Measurements from ENCODE around the gene CD28. TPM values are rescaled to one million over a fixed set of nuclear protein-coding genes. Genes with fewer than 3 reads are reported as not detected.

Gene CD28
- total RNA-seq, 1 donor from 2014 or later: 0.92 TPM

DNA sequence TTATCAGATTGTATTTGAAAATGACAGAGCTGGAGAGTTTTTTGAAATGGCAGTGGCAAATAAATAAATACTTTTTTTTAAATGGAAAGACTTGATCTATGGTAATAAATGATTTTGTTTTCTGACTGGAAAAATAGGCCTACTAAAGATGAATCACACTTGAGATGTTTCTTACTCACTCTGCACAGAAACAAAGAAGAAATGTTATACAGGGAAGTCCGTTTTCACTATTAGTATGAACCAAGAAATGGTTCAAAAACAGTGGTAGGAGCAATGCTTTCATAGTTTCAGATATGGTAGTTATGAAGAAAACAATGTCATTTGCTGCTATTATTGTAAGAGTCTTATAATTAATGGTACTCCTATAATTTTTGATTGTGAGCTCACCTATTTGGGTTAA is 30.9 kb downstream of the CD28 start:
- intact Hi-C loops (cut with micrococcal nuclease): no loop called here
- ATAC-seq (no peak), DNase-seq (no peak)

DNA sequence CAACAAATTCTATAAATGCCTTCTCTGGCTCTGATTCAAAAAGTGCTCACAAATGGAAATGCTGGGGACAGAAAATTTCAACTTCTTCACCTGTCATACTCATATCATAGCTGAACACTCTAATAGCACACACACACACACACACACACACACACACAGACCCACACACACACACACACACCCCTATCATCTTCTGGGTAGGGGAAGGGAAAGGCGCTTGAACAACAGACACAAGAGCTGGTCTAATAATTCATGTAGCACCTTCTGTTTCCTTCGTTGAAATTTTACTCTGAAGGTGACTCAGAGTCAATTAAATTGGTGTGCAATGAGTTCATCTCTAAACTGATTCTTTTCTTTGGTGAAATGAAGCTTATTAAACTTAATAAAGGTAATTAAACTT is 32.9 kb downstream of the CD28 start:
- intact Hi-C loops (cut with micrococcal nuclease): no loop called here
- no peak for DNase-seq
- ATAC-seq: no peak

GRCh38 chr2:203740871-203741281 is 34.4 kb downstream of the CD28 start:
- ATAC-seq (no peak), DNase-seq (no peak)
- intact Hi-C loops (cut with micrococcal nuclease): no loop called here

GRCh38 chr2:203741566-203741965 is 35.1 kb downstream of the CD28 start:
- intact Hi-C loops (cut with micrococcal nuclease): no loop called here
- DNase-seq (no peak), ATAC-seq (no peak)

DNA sequence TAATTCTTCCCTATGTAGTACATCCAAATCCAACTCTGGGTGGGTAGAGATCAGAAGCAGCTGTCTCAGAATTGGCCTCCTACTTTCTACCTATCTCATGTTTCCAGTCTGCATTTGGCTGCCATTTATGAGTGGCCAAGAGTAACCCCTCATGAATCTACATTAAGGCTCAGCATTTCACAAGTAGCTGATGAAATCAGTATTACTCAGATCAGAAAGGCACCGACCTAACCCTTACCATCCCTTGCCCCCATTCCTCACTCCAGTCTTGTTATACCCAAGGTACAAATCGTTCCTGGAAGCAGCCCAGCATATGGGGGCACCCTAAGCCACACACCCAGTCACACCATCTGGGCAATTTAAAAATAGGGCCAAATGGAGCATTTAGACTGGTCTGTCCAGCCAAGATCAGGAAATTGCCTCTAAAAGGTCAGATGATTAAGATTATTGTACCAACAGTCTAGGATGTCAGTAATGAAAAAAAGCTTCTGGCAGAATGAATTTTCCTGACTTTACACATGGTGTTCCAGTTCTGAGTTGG is 37.1 kb downstream of the CD28 start:
- intact Hi-C loops (cut with micrococcal nuclease): no loop called here
- ATAC-seq: peak; percentile 28
- no peak for DNase-seq

DNA sequence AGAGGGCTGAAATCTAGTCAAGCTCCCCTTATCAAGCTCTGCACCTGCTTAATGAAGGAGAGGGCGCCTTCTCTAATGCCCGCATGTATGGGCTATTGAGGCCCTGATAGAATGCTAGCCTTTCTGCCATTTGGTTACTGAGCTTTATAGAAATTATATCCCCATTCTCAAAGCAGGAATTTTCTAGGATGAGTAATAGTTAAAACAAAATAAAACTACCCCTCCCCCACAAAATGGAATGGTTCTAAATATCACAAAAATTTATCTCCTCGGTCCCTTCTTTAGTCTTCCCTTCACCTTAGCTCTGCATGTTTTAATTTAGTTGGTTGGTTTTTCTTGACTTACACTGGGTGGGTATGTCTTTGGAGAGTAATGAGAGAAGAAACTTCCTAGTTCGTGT is 37.7 kb downstream of the CD28 start:
- intact Hi-C loops (cut with micrococcal nuclease): no loop called here
- DNase-seq (no peak), ATAC-seq (no peak)

GRCh38 chr2:203745267-203745666 is 38.8 kb downstream of the CD28 start:
- ATAC-seq (no peak), DNase-seq (no peak)
- intact Hi-C loops (cut with micrococcal nuclease): no loop called here

DNA sequence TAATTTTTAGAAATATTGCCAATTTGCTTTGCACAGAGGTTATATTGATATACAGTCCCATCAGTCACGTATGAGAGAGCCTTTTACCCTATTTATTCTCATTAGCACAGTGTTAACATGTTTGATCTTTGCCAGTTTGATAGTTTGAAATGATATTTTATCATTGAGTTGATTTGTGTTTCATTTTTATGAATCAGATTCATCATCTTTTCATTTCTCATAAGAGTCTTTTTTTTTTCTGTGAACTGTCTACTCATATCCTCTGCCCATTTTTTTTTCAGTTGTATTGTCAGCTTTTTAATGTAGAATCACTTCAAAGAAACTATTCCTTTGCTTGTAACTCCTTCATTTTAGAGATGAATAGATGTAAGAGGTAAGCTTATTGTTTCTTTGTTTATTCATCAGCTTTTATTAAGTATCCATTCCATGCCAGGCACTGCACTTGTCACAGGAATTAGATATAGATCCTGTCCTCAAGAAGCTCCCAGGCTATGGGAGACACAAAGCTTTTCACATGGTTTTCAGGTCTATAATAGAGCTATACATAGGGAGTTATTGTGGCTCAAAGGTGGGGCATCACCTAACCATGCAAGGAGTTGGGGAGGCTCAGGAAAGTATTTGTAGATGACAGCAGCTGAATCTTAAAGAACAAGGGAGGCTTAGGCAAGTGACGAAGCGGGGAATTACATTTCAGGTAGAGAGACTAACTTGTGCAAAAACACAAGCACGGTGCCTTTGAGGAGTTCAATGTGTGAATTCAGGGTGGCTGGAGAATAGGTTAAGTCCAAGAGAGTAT is 42.1 kb downstream of the CD28 start:
- intact Hi-C loops (cut with micrococcal nuclease): no loop called here
- ATAC-seq: no peak
- no peak for DNase-seq

DNA sequence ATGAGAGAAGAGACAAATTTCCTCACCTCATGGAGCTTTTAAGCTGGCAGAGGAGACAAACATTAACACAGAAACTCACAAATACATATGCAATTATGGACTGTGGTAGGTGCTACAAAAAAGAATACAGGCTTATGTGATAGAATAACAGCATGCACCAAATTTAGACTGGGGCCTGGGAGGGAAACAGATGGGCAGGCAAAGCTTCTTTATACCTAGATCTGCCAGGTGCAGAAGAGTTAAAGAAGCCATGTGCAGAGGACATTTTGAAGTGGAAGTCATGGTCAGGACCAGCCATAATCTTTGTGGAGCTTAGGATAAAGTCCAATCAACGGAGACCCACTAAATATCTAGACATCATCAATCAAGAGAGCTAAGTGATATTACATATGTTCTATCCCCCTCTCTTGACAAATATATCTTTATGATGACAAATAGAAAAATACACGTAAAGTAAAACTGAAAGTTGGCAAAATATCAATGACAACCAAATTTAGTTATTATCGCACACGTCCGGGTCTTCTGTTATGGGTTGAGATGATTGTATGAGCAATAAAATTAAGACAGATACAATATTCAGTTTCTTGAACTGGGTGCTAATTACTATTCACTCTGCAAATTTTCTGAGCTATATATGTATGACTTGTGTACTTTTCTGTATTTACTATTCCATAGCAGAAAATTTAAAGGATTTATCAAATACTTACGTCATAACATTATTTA is 44.1 kb downstream of the CD28 start:
- no peak for DNase-seq
- intact Hi-C loops (cut with micrococcal nuclease): no loop called here
- ATAC-seq: no peak

DNA sequence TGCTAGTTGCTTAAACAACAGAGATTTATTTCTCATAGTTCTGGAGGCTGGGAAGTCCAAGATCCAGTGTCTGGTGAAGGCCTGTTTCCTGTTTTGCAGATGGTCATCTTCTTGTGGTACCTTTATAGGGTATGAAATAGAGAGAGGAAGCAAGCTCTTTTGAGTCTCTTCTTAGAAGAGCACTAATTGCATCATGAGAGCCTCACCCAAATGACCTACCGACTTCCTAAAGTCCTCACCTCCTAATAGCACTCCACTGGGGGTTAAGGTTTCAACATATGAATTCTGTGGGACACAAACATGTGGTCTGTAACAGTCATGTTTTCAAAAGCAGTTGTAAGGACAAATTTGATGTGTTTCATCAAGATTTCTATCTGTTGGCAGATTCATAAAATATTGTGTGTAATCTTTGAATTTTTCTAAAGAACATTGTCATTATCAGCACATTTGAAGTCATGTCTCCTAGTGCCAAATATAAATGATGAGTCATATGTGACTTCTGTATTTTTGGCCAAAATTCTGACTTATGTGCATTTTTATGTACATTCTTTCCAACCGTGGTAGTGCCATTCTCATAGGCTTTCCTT is 45.3 kb downstream of the CD28 start:
- intact Hi-C loops (cut with micrococcal nuclease): no loop called here
- ATAC-seq: no peak
- no peak for DNase-seq

DNA sequence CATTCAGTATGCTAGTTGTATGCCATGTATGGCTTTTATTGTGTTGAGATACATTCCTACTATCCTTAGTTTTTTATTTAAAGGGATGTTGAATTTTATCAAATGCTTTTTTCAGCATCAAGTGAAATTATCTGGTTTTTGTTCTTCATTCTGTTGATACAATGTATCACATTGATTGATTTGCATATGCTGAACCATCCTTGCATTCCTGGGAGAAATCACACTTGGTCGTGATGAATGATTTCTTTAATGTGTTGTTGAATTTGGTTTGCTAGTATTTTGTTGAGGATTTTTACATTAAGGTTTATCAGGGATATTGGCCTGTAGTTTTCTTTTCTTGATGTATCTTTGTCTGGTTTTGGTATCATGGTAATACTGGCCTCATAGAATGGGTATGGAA is 49.7 kb downstream of the CD28 start:
- intact Hi-C loops (cut with micrococcal nuclease): no loop called here
- ATAC-seq: no peak
- no peak for DNase-seq

DNA sequence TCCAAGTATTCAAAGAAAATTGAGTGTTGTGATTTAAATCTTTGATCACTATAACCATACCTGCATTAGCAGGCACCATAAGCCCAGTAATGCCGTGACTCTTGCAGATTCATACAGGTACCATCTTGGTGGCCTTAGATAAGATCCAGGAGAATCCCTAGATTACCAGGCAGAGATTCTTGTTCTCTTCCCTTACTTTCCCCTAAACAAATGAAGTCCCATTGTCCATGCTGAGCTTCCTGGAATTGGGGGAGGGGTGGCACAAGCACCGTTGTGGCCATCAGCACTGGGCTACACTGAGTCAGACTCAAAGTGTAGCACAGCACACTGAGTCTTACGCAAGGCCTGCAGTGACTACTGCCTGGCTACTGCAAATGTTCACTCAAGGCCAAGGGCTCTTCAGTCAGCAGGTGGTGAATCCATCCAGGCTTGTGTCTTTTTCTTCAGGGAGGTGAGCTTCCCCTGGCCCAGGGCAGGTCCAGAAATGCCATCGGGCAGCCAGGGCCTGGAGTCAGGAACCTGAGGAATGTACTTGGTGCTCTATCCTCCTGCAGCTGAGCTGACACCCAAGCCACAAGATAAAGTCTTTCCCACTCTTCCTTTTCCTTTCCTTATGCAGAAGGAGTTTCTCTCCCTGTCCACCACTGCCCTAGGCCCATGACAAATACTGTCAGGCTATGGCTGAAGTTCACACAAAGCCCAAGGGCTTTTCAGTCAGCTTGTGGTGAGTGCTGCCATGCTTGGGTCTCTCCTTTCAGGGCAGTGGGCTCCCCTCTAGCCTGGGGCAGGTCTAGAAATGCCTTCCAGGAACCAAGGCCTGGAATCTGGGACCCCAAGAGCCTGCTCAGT is 52.6 kb downstream of the CD28 start:
- DNase-seq: no peak
- no peak for ATAC-seq
- intact Hi-C loops (cut with micrococcal nuclease): no loop called here

DNA sequence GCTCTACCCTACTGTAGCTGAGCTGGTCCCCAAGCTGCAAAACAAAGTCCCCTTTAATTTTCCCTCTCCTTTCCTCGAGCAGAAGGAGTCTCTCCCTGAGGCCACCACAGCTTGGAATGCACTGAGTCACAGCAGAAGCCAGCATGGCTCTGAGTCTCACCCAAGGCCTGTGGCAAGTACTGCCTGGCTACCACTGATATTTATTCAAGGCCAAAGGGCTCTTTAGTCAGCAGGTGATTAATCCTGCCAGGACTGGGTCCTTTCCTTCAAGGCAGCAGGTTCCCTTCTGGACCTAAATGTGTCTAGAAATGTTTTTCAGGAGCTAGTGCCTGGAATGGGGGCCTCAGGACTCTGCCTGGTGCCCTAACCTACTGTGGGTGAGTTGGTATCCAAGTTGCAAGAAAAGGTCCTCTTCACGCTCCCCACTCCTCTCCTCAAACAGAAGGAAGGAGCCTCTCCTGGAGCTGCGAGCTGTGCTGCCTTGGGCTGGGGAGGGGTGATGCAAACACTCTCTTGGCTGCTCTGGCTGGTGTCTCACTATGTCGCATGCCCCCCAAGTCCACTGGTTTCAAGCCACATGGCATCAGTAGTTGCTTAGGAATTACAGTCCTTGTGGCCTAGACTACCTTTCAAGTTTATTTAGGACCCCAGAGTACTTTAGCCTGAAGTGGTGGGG is 53.4 kb downstream of the CD28 start:
- DNase-seq (no peak), ATAC-seq (no peak)
- intact Hi-C loops (cut with micrococcal nuclease): no loop called here

DNA sequence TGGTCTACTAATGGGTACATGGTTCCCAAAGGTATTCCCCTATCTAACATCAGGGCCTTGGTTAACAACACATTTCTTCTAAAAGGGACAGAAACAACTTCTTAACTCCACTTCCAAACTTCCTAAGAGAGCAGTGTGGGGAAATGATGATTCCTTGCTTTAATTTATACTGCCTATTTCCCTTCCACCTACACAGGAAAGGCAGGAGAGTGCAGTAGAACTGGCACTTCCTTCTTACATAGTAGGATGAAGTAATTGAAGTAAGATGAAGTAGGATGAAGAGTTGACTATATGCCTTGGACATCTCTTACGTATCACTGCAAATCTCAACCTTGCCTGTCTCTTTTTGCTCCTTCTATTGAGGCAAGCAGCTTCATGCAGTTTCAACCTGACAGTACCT is 54.7 kb downstream of the CD28 start:
- DNase-seq: no peak
- intact Hi-C loops (cut with micrococcal nuclease): no loop called here
- no peak for ATAC-seq

GRCh38 chr2:203763241-203763937 is 57.0 kb downstream of the CD28 start:
- DNase-seq (no peak), ATAC-seq (no peak)

DNA sequence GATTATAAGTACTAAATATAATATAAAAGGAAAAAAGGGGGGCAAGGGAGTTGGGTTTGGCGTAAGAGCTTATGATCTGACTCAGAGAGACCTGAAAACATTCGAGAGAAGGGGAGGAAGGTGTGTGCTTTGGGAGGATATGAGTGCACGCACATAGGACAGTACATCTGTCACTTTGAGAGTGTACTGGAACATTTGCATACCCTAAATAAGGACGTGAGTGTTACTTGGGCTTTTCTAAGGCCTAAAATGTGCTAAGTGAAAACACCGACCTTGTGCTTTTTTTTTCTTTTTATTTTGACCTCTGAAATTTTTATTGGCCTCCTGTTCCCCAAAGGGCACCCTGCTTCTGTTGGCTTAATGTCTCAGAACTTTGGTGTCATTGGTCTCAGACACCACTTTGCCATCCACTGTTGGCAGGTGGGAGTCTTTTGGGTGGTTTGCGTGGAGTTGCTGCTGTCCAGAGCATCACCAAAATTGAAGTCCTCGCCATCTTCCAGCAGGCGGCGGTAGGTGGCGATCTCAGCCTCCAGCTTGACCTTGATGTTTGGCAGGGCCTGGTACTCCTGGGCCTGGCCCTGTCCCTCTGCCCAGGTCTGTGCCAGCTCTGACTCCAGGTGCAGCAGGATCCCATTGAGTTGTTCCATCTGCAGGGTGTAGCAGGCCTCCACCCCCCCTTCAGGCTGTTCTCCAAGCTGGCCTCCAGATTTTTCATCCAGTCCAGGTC is 57.7 kb downstream of the CD28 start:
- ATAC-seq (no peak), DNase-seq (no peak)
- intact Hi-C loops (cut with micrococcal nuclease): no loop called here

More at GRCh38 chr2:203763241-203763937, 57.0 kb downstream of the CD28 start:
- intact Hi-C loops (cut with micrococcal nuclease): no loop called here

- DNase-seq (no peak), ATAC-seq (no peak)
- intact Hi-C loops (cut with micrococcal nuclease): no loop called here
Measured at GRCh38 chr2:203772456-203773165, 66.2 kb downstream of the CD28 start.
